OCI-LY1 (cell line): Measurements from ENCODE around the gene RAB7A.

Experiments used
- H2AFZ ChIP-seq: fragments of 200-600 bp; sonication (generic), shearing (Covaris generic); 2 replicates; pipeline ENCODE4 v1.6.0; 2014; ENCODE audit warnings: antibody characterized with exemption, mild to moderate bottlenecking, low read length
- H3F3A ChIP-seq: fragments of 200-600 bp; sonication (generic), shearing (Covaris generic); 2 replicates; pipeline ENCODE4 v1.6.0; 2014; ENCODE audit warnings: mild to moderate bottlenecking, antibody characterized with exemption, low read length, moderate library complexity; ENCODE audit not compliant: insufficient read depth
- H3K27ac ChIP-seq: fragments of 200-600 bp; sonication (generic); 2 replicates; pipeline ENCODE4 v1.5.1; 2014; ENCODE audit warnings: low read length, mixed run types, mild to moderate bottlenecking, low read depth; ENCODE audit not compliant: poor library complexity, severe bottlenecking
- H3K27me3 ChIP-seq: fragments of 200-600 bp; sonication (generic); 2 replicates; pipeline ENCODE4 v1.6.0; 2014; ENCODE audit warnings: antibody characterized with exemption, mild to moderate bottlenecking, low read length, moderate library complexity; ENCODE audit not compliant: insufficient read depth
- H3K36me3 ChIP-seq: fragments of 200-600 bp; sonication (generic); 2 replicates; pipeline ENCODE4 v1.6.1; 2014; ENCODE audit warnings: mild to moderate bottlenecking, antibody characterized with exemption, low read length, moderate library complexity, mixed read lengths; ENCODE audit not compliant: insufficient read depth
- H3K4me1 ChIP-seq: fragments of 200-600 bp; sonication (generic); 2 replicates; pipeline ENCODE4 v1.5.1; 2014; ENCODE audit warnings: mild to moderate bottlenecking, low read length, moderate library complexity; ENCODE audit not compliant: insufficient read depth, severe bottlenecking
- H3K4me2 ChIP-seq: fragments of 200-600 bp; sonication (generic), shearing (Covaris generic); 2 replicates; pipeline ENCODE4 v1.6.1; 2014; ENCODE audit warnings: low read length
- H3K4me3 ChIP-seq: fragments of 200-600 bp; sonication (generic); 2 replicates; pipeline ENCODE4 v1.5.1; 2014; ENCODE audit warnings: low read length, low read depth, mild to moderate bottlenecking, mixed read lengths; ENCODE audit not compliant: poor library complexity, severe bottlenecking
- H3K79me2 ChIP-seq: fragments of 200-600 bp; shearing (Covaris generic); 2 replicates; pipeline ENCODE4 v1.6.1; 2016; ENCODE audit warnings: mixed run types, low read length, mixed read lengths; ENCODE audit not compliant: insufficient read depth
- H3K9ac ChIP-seq: fragments of 200-600 bp; sonication (generic), shearing (Covaris generic); 2 replicates; pipeline ENCODE4 v1.6.1; 2014; ENCODE audit warnings: mild to moderate bottlenecking, low read length, mixed read lengths
- H3K9me2 ChIP-seq: fragments of 200-600 bp; sonication (generic), shearing (Covaris generic); 2 replicates; pipeline ENCODE4 v1.6.1; 2014; ENCODE audit warnings: low read depth, mild to moderate bottlenecking, low read length, mixed read lengths
- H3K9me3 ChIP-seq: fragments of 200-600 bp; shearing (Covaris generic); 2 replicates; pipeline ENCODE4 v1.6.1; 2014; ENCODE audit warnings: low read length, mixed read lengths
- H4K20me1 ChIP-seq: fragments of 200-600 bp; sonication (generic), shearing (Covaris generic); 2 replicates; pipeline ENCODE4 v1.6.0; 2016; ENCODE audit warnings: mild to moderate bottlenecking, low read length; ENCODE audit not compliant: insufficient read depth
- EZH2 ChIP-seq: fragments of 200-600 bp; sonication (generic), shearing (Covaris generic); IDR thresholded peaks from 2 replicates; pipeline ENCODE4 v1.8.0; 2017; ENCODE audit warnings: borderline replicate concordance, mixed run types, mild to moderate bottlenecking, antibody characterized with exemption, low read length, moderate library complexity, mixed read lengths
- TF ChIP-seq, protein P1 (sequence below): fragments of 200-600 bp; sonication (generic), shearing (Covaris generic); IDR thresholded peaks from 2 replicates; pipeline ENCODE4 v1.5.1; 2017; ENCODE audit warnings: mild to moderate bottlenecking, antibody characterized with exemption, low read length, moderate library complexity, mixed read lengths

The RAB7A gene

DNA sequence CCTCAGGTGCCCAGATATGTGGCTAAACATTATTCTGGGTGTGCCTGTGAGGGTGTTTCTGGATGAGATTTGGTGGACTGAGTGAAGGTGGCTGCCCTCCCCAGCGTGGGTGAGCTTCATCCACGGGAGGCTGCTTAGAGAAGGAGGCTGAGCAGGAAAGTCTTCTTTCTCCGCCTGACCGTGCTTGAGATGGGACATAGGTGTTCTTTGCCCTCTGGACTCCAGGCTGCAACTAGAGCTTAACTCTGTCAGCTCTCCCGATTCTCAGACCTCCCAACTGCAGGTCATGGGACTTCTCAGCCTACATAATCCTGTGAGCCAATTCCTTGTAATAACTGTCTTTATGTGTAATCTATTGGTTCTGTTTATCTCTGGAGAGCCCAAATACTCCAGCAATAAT, 34.1 kb downstream of the RAB7A start:
- Histone ChIP-seq H3K9me3 (no peaks in the 10 kb centered on the region), H3K9me2 (no peaks in the 10 kb centered on the region), H4K20me1 (peaks cover 2% of the 10 kb centered on the region; the same call in 1 of the 2 replicates), H3F3A (no peaks in the 10 kb centered on the region), H2AFZ (no peak overlapping the region), H3K27me3 (no peaks in the 10 kb centered on the region), H3K4me2 (no peak overlapping the region), H3K9ac (no peak overlapping the region), H3K4me3 (no peak overlapping the region), H3K27ac (no peak overlapping the region), H3K79me2 (peaks cover 32% of the 10 kb centered on the region), H3K36me3 (peaks cover 13% of the 10 kb centered on the region), H3K4me1 (no peaks in the 10 kb centered on the region)
- no peak for TF ChIP-seq EZH2
- TF ChIP-seq, protein P1, sequence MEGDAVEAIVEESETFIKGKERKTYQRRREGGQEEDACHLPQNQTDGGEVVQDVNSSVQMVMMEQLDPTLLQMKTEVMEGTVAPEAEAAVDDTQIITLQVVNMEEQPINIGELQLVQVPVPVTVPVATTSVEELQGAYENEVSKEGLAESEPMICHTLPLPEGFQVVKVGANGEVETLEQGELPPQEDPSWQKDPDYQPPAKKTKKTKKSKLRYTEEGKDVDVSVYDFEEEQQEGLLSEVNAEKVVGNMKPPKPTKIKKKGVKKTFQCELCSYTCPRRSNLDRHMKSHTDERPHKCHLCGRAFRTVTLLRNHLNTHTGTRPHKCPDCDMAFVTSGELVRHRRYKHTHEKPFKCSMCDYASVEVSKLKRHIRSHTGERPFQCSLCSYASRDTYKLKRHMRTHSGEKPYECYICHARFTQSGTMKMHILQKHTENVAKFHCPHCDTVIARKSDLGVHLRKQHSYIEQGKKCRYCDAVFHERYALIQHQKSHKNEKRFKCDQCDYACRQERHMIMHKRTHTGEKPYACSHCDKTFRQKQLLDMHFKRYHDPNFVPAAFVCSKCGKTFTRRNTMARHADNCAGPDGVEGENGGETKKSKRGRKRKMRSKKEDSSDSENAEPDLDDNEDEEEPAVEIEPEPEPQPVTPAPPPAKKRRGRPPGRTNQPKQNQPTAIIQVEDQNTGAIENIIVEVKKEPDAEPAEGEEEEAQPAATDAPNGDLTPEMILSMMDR, result no peak

DNA sequence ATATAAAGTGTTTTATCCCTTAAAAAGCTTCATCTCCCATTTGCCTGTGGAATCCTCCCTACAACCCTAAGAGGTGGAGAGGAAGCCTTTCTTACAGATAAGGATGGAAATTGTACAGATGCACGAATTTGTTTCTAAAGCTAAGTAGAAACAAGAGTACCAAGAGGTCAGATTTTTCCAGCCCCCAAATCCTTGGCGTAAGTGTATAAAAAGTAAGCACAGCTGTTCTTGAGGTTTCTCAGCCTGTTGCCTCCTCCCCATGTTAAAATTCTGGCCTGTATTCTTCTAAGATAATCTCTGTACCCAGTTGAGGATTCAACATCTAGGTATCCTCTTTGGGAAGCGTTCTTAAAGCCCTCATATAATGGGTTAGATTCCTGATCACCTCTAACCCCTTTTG, 34.9 kb downstream of the RAB7A start:
- Histone ChIP-seq H4K20me1 (peaks cover 2% of the 10 kb centered on the region; the same call in 1 of the 2 replicates), H3K27me3 (no peaks in the 10 kb centered on the region), H3K79me2 (peaks cover 32% of the 10 kb centered on the region), H3K9ac (no peak overlapping the region), H3F3A (no peaks in the 10 kb centered on the region), H3K4me1 (no peaks in the 10 kb centered on the region), H3K9me3 (no peaks in the 10 kb centered on the region), H2AFZ (no peak overlapping the region), H3K4me3 (no peak overlapping the region), H3K36me3 (peaks cover 16% of the 10 kb centered on the region), H3K27ac (no peak overlapping the region), H3K9me2 (no peaks in the 10 kb centered on the region), H3K4me2 (no peak overlapping the region)
- TF ChIP-seq, protein P1, result no peak
- no peak for TF ChIP-seq EZH2

GRCh38 chr3:128761392-128761791, 35.4 kb downstream of the RAB7A start:
- H3K9me3 ChIP-seq, result no peaks in the 10 kb centered on the region
- H4K20me1 ChIP-seq, result peaks cover 2% of the 10 kb centered on the region; the same call in 1 of the 2 replicates
- no peak for TF ChIP-seq EZH2
- TF ChIP-seq, protein P1, result no peak
- H3K27ac ChIP-seq, result no peak overlapping the region
- H3K79me2 ChIP-seq, result peaks cover 37% of the 10 kb centered on the region
- H3K9ac ChIP-seq, result no peak overlapping the region
- no peak overlapping the region for H3K4me3 ChIP-seq
- H3K9me2 ChIP-seq, result no peaks in the 10 kb centered on the region
- no peaks in the 10 kb centered on the region for H3F3A ChIP-seq
- H3K27me3 ChIP-seq, result no peaks in the 10 kb centered on the region
- H3K4me2 ChIP-seq, result no peak overlapping the region
- H3K36me3 ChIP-seq, result peaks cover 16% of the 10 kb centered on the region
- no peak overlapping the region for H2AFZ ChIP-seq
- no peaks in the 10 kb centered on the region for H3K4me1 ChIP-seq
